Coronary artery (tissue), 2 donors: ENCODE results near the gene CDK14.

Experiments used
- DNase-seq: peaks from one replicate; pipeline ENCODE4 v3.0.0-alpha.2; 2017; ENCODE audit warnings: low spot score
- H3K27ac ChIP-seq, 2 donors: fragments of 200-600 bp; sonication (generic); one replicate each; pipeline ENCODE4 v1.5.1; 2016 to 2019
- H3K4me3 ChIP-seq: fragments of 200-600 bp; sonication (generic); 2 replicates; pipeline ENCODE4 v1.5.1; 2016; ENCODE audit warnings: mild to moderate bottlenecking, moderate library complexity
- TF ChIP-seq, protein P1 (sequence below): fragments of 200-600 bp; sonication (generic); IDR thresholded peaks from one replicate; pipeline ENCODE4 v1.5.1; 2019; ENCODE audit warnings: antibody characterized with exemption

Gene CDK14

GRCh38 chr7:91226411-91226810, 630.3 kb downstream of the CDK14 start:
- no peak overlapping the region for H3K27ac ChIP-seq

DNA sequence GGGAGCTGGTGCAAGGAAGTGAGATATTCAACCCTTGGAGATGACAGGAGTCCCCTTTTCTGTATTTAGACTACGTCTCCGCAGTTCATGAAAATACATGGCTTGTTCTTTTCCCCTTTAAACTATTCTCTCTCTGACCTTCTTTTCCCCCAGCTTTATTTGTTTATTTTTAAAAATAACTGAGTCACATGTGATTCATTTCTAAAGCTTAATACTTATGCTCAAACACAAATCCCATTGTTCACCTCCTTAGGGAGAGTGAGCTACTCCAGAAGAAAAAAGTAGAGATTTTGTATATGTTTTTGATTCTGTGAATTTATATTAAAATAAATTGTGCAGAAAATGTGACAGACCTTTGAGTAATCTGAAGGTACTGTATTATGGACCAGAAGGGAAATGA, 632.2 kb downstream of the CDK14 start:
- Histone ChIP-seq H3K4me3 (no peak overlapping the region), H3K27ac (no peak overlapping the region)
- TF ChIP-seq, protein P1, sequence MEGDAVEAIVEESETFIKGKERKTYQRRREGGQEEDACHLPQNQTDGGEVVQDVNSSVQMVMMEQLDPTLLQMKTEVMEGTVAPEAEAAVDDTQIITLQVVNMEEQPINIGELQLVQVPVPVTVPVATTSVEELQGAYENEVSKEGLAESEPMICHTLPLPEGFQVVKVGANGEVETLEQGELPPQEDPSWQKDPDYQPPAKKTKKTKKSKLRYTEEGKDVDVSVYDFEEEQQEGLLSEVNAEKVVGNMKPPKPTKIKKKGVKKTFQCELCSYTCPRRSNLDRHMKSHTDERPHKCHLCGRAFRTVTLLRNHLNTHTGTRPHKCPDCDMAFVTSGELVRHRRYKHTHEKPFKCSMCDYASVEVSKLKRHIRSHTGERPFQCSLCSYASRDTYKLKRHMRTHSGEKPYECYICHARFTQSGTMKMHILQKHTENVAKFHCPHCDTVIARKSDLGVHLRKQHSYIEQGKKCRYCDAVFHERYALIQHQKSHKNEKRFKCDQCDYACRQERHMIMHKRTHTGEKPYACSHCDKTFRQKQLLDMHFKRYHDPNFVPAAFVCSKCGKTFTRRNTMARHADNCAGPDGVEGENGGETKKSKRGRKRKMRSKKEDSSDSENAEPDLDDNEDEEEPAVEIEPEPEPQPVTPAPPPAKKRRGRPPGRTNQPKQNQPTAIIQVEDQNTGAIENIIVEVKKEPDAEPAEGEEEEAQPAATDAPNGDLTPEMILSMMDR: no peak
- no peak for DNase-seq

More at GRCh38 chr7:91226411-91226810, 630.3 kb downstream of the CDK14 start:
- DNase-seq: no peak
- TF ChIP-seq, protein P1: no peak
- H3K4me3 ChIP-seq: no peak overlapping the region

DNA sequence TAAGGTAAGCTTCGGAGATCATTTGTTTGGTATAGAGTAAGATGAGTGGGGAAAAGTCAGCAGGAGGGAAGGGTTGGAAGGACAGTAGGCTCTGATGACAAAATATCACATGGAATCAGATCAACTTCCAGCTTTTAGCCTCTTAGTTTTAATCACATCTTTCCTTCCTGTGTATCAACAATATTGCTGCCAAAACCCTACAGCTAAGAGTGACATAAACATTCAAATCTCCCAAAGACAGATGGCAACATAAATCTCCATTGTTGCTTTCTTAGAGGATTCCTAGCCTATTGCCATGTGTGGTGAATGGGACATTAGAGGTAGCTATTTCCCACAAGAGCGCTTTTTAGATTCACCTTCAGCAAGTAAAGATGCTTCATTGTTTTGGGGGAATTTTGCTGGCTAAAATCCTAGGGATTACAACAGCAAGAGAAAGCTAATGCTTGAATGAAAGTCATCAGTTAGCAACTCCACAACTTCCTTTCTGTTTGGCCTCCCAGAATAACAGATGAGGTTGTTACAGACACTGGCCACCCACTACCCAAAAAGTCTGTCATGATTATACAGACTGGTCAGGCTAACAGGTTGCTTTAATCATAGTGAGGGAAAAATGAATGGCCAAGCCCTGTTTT, 632.9 kb downstream of the CDK14 start:
- no peak for DNase-seq
- no peak overlapping the region for H3K27ac ChIP-seq
- TF ChIP-seq, protein P1: no peak

DNA sequence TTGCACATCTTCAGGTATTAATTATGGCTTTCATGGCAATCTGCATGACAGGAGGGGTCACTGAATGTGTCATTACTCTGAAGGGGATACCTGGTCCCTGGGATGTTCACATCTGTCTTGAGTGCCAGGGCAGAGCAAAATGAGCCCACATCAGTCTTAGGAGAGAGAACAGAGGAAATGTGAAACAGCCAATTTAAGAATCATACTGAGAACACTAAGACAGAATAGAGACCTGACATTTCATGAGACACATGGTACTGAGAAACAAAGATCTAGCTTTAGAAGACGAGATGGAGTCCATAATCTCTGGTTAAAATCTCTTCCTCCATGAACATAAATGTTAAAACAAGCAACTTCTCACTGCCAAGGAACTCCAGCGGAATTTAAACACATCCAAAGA, 634.0 kb downstream of the CDK14 start:
- Histone ChIP-seq H3K27ac (no peak overlapping the region), H3K4me3 (no peak overlapping the region)
- no peak for DNase-seq
- TF ChIP-seq, protein P1: no peak

More for the DNA sequence above, 632.9 kb downstream of the CDK14 start:
- no peak overlapping the region for H3K4me3 ChIP-seq

GRCh38 chr7:91230503-91230902, 634.4 kb downstream of the CDK14 start:
- Histone ChIP-seq H3K4me3 (no peak overlapping the region), H3K27ac (no peak overlapping the region)
- DNase-seq: no peak
- TF ChIP-seq, protein P1: no peak

DNA sequence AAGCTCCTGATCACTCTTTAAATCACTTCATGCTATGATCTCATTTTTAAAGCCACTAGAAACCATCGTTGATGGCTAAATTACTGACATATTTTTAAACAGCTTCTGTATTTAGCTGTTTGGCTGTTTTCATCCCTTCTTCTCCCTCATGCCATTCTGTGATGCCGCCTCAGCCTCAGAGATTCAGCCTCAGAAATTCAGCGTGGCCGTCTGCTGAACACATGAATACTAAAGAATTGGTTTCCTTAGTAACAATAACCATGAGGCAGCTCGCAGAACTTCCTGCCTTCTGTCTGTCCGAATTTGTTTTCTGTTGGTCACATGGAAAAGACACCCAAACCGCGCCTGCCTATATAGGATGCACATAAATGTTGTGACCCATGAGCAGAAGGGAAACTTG, 637.1 kb downstream of the CDK14 start:
- H3K27ac ChIP-seq: no peak overlapping the region
- TF ChIP-seq, protein P1: no peak
- no peak for DNase-seq
- H3K4me3 ChIP-seq: no peak overlapping the region

DNA sequence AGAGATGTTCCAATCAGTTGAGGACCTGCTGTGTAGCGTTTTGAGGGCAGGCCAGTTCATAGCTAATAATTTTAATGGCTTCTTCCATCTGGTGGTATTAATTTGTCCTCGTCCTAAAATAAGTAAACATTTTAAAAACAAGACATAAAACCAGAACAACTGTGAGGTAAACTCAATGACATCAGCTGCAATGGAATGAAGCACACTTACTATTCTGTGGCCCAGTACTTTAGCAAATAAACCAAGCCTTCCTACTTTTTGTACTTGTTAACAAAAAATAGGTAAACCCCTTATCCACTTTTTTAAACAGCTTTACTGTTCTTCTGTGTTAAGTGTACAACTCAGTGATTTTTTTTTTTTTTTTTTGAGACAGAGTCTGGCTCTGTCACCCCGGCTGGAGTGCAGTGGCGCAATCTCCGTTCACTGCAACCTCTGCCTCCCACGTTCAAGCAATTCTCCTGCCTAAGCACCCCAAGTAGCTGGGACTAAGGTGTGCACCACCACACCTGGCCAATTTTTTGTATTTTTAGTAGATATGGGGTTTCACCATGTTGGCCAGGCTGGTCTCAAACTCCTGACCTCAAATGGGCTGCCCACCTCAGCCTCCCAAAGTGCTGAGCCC, 639.2 kb downstream of the CDK14 start:
- TF ChIP-seq, protein P1: no peak
- Histone ChIP-seq H3K4me3 (no peak overlapping the region), H3K27ac (no peak overlapping the region)
- no peak for DNase-seq
